ENCODE measurements around the gene TNF. TPM values are rescaled to one million over a fixed set of nuclear protein-coding genes. Genes with fewer than 3 reads are reported as not detected.
"Not testable (repeated sequence)": the region's sequence is repeated elsewhere in the genome, so short reads cannot be mapped to it uniquely, and the experiment has no call there.

TNF gene
- total RNA-seq, 2 donors from 2014 or later, result 28.9 to 33.6 TPM

- peak overlapping the region; percentile 94 for H3K27ac Mint-ChIP-seq
- H3K4me1 Mint-ChIP-seq, result peaks cover 27% of the 10 kb centered on the region
- H3K27me3 Mint-ChIP-seq, result no peaks in the 10 kb centered on the region
Measured at GRCh38 chr6:31547727-31548543, 27.4 kb upstream of the TNF start.

DNA sequence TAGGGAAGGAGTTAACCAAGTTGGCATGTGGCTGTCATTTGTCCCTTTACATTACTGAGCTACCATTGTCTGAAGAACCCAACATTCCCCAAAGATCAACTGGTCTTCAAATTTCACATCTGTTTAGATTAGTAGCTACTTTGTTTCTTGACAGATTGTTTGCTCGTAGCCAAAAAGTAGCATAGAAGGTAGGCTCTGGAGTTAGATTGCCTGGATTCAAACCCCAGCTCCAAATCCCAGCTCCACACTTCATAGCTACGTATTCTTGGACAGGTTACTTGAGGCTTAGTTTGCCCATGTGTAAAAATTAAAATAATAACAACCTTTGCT, 26.9 kb upstream of the TNF start:
- ATAC-seq, result no peak
- H3K27ac Mint-ChIP-seq, result peak overlapping the region; percentile 94
- no peaks in the 10 kb centered on the region for H3K27me3 Mint-ChIP-seq

More at GRCh38 chr6:31547727-31548543, 27.4 kb upstream of the TNF start:
- DNase-seq (no peak), ATAC-seq (no peak)
- Mint-ChIP-seq H3K4me3 (peak overlapping the region; percentile 98), H3K36me3 (ENCODE audit: low read depth) (no peaks in the 10 kb centered on the region)
- H3K9me3 ChIP-seq (ENCODE audit: control insufficient read depth, low read length, poor library complexity, severe bottlenecking), result no peaks in the 10 kb centered on the region

GRCh38 chr6:31551371-31551770, 24.0 kb upstream of the TNF start:
- not testable (repeated sequence) for H3K9me3 ChIP-seq (ENCODE audit: control insufficient read depth, low read length, poor library complexity, severe bottlenecking); H3K4me3 Mint-ChIP-seq; H3K27me3 Mint-ChIP-seq; H3K27ac Mint-ChIP-seq; H3K36me3 Mint-ChIP-seq (ENCODE audit: low read depth)
- peaks cover 21% of the 10 kb centered on the region for H3K4me1 Mint-ChIP-seq
- ATAC-seq (peak; percentile 18), DNase-seq (peak; percentile 39 to 54 (median 53))

More for the DNA sequence above, 26.9 kb upstream of the TNF start:
- Mint-ChIP-seq H3K4me3 (peak overlapping the region; percentile 98), H3K4me1 (peaks cover 24% of the 10 kb centered on the region), H3K36me3 (ENCODE audit: low read depth) (no peaks in the 10 kb centered on the region)
- DNase-seq, result no peak
- no peaks in the 10 kb centered on the region for H3K9me3 ChIP-seq (ENCODE audit: control insufficient read depth, low read length, poor library complexity, severe bottlenecking)

DNA sequence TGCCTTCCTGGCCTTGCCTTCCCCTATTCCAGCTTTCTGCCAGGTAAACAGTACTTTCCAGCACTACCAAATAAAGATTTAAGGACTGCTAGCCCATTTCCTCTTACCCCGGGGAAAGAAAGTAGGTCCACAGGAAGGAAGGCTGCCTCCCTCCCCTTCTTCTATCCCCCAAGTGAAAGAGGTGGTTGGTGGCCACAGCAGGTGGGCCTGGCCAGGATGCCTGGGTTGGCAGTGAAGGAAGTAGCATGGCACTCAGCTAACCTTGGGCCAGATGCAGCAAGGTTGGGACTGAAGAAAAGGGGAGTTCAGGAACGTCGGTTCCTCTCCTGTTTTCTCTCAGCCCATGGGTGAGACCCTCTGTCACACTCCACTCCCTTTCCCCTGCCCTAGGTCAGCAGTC, 19.1 kb upstream of the TNF start:
- Mint-ChIP-seq H3K36me3 (ENCODE audit: low read depth) (peaks cover 5% of the 10 kb centered on the region), H3K4me3 (peak overlapping the region; percentile 58), H3K27ac (peak overlapping the region; percentile 45), H3K4me1 (peaks cover 41% of the 10 kb centered on the region), H3K27me3 (no peaks in the 10 kb centered on the region)
- ATAC-seq, result no peak
- no peaks in the 10 kb centered on the region for H3K9me3 ChIP-seq (ENCODE audit: control insufficient read depth, low read length, poor library complexity, severe bottlenecking)
- DNase-seq, result no peak

- Mint-ChIP-seq H3K27ac (peak overlapping the region; percentile 95), H3K4me1 (peaks cover 47% of the 10 kb centered on the region), H3K4me3 (peak overlapping the region; percentile 94), H3K27me3 (no peaks in the 10 kb centered on the region), H3K36me3 (ENCODE audit: low read depth) (peaks cover 8% of the 10 kb centered on the region)
- no peaks in the 10 kb centered on the region for H3K9me3 ChIP-seq (ENCODE audit: control insufficient read depth, low read length, poor library complexity, severe bottlenecking)
- ATAC-seq, result no peak
- no peak for DNase-seq
Measured at GRCh38 chr6:31557443-31558317, 17.7 kb upstream of the TNF start.

DNA sequence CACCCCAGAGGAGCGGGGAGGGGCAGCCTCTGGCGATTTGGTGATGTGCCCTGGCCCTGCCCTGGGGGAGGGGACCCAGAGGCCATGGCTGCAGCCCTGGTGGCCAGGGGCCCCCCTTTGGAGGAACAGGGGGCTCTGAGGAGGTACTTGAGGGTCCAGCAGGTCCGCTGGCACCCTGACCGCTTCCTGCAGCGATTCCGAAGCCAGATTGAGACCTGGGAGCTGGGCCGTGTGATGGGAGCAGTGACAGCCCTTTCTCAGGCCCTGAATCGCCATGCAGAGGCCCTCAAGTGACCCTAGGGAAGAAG, 17.1 kb upstream of the TNF start:
- H3K4me3 Mint-ChIP-seq, result peak overlapping the region; percentile 94
- peaks cover 51% of the 10 kb centered on the region for H3K4me1 Mint-ChIP-seq
- no peaks in the 10 kb centered on the region for H3K27me3 Mint-ChIP-seq
- ATAC-seq (no peak), DNase-seq (no peak)
- H3K9me3 ChIP-seq (ENCODE audit: control insufficient read depth, low read length, poor library complexity, severe bottlenecking), result no peaks in the 10 kb centered on the region
- peak overlapping the region; percentile 95 for H3K27ac Mint-ChIP-seq
- peaks cover 8% of the 10 kb centered on the region for H3K36me3 Mint-ChIP-seq (ENCODE audit: low read depth)

DNA sequence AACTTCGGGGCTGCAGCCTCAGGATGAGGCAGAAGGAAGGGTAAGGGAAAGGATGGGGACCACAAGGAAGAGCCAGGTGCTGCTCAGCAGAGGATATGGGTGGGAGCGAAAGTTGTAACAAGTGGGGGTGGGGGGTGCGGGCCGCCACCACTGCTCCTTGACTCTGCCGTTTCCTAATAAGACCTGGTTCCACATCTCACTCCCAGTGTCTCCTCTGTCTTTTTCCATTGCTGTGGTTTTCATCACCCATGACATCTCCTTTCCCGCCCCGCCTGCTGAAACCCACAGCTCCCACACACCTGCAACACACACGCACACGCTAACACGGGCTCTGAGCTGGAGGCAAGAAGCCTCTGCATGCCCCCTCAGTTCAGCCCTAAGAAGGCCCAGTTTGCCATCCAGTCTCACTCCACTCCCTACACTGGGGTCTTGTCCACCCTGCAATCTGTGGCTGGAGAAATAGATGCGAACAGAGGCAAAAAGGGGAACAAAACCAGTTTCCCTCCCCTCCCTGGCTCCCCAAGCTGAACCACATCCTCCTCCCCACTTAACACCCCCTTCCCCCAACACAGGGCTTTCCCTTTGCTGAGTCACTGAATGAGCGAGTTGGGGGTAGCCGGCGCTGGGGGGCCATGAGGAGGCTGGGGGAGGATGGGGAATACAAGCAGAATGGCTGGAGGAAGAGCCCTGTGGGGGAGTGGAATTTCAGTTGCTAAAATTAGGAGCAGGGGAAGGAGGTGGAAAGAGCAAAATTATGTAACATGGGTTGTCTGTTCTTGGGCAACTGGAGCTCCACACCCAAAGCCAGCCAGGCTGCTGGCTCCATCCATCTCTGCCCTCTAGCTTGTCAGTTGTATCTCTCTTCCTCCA, 16.5 kb upstream of the TNF start:
- peaks cover 53% of the 10 kb centered on the region for H3K4me1 Mint-ChIP-seq
- peak overlapping the region; percentile 94 for H3K4me3 Mint-ChIP-seq
- peak; percentile 32 to 63 (median 44) for DNase-seq
- H3K9me3 ChIP-seq (ENCODE audit: control insufficient read depth, low read length, poor library complexity, severe bottlenecking), result no peaks in the 10 kb centered on the region
- ATAC-seq, result peak; percentile 83
- H3K27ac Mint-ChIP-seq, result peak overlapping the region; percentile 95
- H3K27me3 Mint-ChIP-seq, result no peaks in the 10 kb centered on the region
- peaks cover 9% of the 10 kb centered on the region for H3K36me3 Mint-ChIP-seq (ENCODE audit: low read depth)

GRCh38 chr6:31559606-31559957, 15.8 kb upstream of the TNF start:
- Mint-ChIP-seq H3K27me3 (no peaks in the 10 kb centered on the region), H3K4me3 (peak overlapping the region; percentile 94), H3K27ac (peak overlapping the region; percentile 95), H3K36me3 (ENCODE audit: low read depth) (peaks cover 10% of the 10 kb centered on the region), H3K4me1 (peaks cover 57% of the 10 kb centered on the region)
- ATAC-seq, result peak; percentile 23
- H3K9me3 ChIP-seq (ENCODE audit: control insufficient read depth, low read length, poor library complexity, severe bottlenecking), result no peaks in the 10 kb centered on the region
- DNase-seq, result no peak

DNA sequence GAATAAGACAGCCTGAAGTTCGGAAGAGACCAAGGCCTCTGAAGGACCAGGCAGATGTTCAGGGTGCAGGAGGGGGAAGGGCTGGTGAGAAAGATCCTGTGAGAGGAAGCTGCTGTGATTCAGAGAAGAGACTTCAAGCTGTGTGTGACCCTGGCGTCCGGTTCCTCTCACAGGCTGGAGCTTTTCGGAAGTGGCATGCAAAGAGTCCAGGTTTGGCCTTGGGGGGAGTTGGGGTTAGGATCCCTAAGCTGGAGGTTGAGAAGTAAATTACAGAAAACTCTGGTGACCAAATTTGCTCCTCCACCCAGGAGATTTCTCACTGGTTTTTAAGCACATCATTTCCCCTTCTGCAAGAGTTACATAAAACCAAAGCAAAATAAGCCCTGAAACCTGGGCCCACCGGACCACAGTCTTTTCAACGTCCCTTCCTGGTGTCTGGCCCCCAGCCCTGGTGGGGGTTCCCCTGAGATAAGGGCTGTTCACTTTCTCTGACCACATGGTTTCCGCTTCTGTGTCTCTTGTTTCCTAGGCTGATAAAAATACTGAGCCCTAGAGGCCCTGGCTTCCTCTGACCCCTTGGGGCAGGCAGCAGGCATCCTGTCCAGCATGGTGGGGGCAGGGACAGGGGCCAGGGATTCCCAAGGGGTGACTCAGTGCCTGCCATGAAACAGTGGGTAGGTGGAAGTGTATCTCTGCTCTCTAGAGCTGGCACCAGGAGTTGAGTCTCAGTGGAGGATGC, 15.2 kb upstream of the TNF start:
- Mint-ChIP-seq H3K36me3 (ENCODE audit: low read depth) (peaks cover 14% of the 10 kb centered on the region), H3K4me1 (peaks cover 60% of the 10 kb centered on the region), H3K27ac (peak overlapping the region; percentile 95), H3K4me3 (peak overlapping the region; percentile 94), H3K27me3 (no peaks in the 10 kb centered on the region)
- no peaks in the 10 kb centered on the region for H3K9me3 ChIP-seq (ENCODE audit: control insufficient read depth, low read length, poor library complexity, severe bottlenecking)
- DNase-seq (no peak), ATAC-seq (peak; percentile 65)

DNA sequence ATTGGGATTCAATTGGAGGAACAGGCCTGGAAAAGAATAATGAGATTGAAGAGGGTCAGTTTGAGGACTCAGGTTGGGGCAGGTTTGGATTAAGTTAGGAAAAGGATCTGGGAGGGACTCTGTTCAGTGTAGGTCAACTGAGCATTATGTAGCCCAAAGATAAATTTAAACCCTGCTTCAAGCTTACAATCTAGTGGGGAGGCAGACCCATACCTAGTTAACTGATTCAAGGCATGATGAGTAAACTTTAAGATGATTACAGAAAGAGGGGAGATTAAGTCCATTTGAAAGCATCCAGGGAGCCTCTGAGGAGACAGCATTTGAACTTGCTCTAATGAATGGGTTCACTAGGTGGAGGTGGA, 14.7 kb upstream of the TNF start:
- ATAC-seq (no peak), DNase-seq (no peak)
- H3K9me3 ChIP-seq (ENCODE audit: control insufficient read depth, low read length, poor library complexity, severe bottlenecking), result no peaks in the 10 kb centered on the region
- Mint-ChIP-seq H3K27me3 (no peaks in the 10 kb centered on the region), H3K4me3 (peak overlapping the region; percentile 94), H3K36me3 (ENCODE audit: low read depth) (peaks cover 14% of the 10 kb centered on the region), H3K27ac (peak overlapping the region; percentile 95), H3K4me1 (peaks cover 66% of the 10 kb centered on the region)

DNA sequence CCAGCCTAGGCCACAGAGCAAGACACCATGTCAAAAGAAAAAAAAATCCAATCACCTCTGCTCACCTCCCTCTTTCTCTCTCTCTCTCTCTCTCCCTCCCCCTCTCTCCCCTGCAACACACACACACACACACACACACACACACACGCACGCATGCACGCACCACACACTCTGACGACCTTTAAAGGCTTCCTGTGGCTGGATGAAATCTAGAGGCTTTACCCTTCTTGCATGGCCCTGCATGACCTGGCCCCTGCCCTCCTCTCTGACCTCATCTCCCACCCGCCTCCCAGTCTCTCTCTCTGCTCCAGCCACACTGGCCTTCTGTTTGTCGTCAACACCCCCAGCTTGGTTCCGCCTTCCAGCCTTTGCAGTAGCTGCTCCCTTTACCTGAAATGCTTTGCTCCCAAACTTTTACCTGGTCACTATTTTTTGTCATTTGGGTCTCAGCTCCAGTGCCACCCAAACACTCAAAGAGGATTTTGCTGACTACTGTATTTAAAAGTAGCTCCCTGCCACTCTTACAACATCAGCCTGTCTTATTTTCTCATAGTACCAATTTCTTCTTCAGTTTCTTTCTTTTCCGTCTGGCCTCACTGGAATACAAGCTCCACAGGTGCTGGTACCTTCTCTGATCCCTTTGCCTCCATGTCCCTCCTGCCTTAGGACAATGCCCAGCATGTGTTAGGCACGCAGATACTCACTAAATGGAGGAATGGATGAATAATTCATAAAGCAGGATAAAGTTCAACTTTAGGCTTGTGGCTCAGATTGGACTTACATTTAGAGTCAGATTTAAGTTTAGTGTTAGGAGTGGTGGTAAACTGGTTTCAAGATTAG, 7.6 kb upstream of the TNF start:
- Mint-ChIP-seq H3K4me3 (peak overlapping the region; percentile 89), H3K4me1 (peaks cover 69% of the 10 kb centered on the region), H3K36me3 (ENCODE audit: low read depth) (peaks cover 10% of the 10 kb centered on the region), H3K27ac (peak overlapping the region; percentile 99), H3K27me3 (no peaks in the 10 kb centered on the region)
- H3K9me3 ChIP-seq (ENCODE audit: control insufficient read depth, low read length, poor library complexity, severe bottlenecking), result no peaks in the 10 kb centered on the region
- no peak for ATAC-seq
- no peak for DNase-seq

- DNase-seq (peak; percentile 40 to 67 (median 50)), ATAC-seq (peak; percentile 76)
- no peaks in the 10 kb centered on the region for H3K9me3 ChIP-seq (ENCODE audit: control insufficient read depth, low read length, poor library complexity, severe bottlenecking)
- H3K27me3 Mint-ChIP-seq, result no peaks in the 10 kb centered on the region
- peaks cover 71% of the 10 kb centered on the region for H3K4me1 Mint-ChIP-seq
- peak overlapping the region; percentile 99 for H3K27ac Mint-ChIP-seq
- peaks cover 12% of the 10 kb centered on the region for H3K36me3 Mint-ChIP-seq (ENCODE audit: low read depth)
- H3K4me3 Mint-ChIP-seq, result peak overlapping the region; percentile 89
Measured at GRCh38 chr6:31568537-31568961, 6.8 kb upstream of the TNF start.
